Stimulated activated naive CD4-positive, alpha-beta T cell (primary cell): ENCODE results near the gene ACTG2.

ENCODE experiments used
- DNase-seq, 6 experiments: peaks; one replicate each; lab custom pipeline; 2025; lab: John Stamatoyannopoulos, UW

ACTG2 gene

DNA sequence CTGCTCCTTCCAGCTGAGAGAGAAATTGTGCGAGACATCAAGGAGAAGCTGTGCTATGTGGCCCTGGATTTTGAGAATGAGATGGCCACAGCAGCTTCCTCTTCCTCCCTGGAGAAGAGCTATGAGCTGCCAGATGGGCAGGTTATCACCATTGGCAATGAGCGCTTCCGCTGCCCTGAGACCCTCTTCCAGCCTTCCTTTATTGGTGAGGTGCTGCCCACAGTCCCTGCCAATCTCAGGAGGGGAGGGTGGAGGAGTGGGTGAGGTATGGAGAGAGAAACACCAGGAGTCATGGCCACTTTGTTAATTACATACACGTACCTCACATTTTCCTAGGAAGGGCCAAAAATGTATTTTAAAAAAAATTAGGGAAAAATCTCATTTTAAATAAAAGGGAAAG lies 21.9 kb downstream of the ACTG2 start:
- no peak for DNase-seq

DNA sequence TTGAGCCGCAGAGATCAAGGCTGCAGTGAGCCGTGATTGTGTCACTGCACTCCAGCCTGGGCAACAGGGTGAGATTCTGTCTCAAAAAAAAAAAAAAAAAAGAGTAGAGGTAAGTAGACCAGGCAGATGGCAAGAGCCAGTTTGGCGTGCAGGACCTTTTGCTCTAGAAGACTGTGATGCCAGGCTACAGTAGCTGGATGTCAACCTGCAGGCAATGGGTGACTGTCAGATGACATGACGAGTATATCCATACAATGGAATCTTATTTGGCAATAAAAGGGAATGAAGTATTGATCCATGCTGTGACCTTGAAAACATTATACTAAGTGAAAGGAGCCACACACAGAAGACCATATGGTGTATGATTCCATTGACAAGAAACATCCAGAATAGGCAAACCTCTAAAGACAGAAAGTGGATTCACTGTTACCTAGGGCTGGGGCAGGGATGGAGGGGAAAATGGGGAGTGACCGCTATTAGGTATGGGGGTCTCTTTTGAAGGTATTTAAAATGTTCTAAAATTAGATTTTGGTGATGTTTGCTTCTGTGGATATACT lies 22.7 kb downstream of the ACTG2 start:
- no peak for DNase-seq

DNA sequence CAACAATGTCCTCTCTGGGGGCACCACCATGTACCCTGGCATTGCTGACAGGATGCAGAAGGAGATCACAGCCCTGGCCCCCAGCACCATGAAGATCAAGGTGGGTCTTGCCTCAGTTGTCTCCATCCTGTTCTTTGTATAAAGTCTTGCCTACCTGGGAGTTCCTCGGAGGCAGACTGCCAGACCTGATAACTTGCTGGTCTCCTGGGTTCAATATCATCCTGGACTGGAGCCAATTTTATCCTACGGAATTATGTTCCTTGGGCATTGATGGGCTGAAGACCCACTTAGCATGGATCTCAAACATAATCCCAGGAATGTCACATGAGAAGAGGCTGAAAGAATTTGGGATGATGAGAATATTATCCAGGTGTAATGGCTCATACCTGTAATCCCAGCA lies 23.9 kb downstream of the ACTG2 start:
- no peak for DNase-seq

DNA sequence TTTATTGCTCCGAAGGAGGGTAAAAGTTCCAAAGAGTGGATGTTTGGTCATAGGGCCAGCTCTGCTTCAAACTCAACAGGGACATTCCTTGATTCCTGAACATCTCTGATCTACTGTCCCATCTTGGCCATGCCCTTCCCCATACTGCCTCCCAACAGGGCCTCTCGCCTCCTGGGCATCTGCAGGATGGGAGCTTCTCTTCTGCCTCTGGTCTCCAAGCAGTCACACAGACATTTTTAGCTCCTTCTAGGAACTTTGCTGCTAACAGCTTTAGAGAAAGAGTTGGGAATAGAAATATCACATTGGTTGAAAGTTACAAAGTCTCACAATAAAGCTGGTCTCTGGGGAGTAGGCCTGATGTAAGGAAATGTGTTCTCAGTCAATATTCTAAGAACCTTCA lies 24.5 kb downstream of the ACTG2 start:
- DNase-seq = no peak

DNA sequence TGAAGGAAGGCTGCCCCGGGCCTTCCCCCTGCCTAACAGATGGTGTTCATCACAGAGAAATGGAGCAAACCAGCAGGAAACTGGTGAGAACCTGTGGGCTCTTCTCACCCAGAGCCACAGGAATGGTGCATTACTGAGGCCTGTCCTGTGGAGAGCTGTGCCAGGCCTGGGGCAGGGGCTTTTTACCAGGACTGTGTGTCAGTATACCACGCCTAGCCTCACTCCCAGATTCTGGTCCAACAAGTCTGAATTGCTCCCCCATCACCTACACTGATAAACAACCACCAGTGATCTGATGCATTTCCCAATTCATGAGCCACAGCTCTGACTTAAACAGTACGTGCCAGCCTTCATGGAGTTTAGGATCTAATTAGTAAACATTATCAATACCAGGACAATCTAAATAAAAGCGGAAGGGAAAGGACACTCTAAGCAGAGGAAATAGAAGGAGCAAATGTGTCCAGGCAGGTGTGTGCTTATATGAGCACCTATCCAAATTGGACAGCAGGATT lies 24.9 kb downstream of the ACTG2 start:
- no peak for DNase-seq

DNA sequence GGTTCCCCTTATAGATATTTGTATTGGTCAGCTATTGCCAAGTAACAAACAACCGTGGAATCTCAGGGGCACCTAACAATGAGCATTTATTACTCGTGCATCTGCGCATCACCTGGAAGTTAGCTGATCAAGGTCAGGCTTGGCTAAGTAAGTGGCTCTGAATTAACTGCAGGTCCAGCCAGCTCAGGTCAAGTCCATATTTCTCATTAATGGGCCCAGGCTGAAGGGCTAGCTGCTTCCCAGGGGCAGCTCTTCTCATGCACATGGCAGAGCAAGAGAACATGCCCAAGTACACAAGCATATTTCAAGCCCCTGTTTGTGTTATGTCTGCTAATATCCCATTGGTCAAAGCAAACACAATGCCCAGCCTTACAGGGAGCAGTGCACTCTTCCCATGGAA lies 26.0 kb downstream of the ACTG2 start:
- no peak for DNase-seq

DNA sequence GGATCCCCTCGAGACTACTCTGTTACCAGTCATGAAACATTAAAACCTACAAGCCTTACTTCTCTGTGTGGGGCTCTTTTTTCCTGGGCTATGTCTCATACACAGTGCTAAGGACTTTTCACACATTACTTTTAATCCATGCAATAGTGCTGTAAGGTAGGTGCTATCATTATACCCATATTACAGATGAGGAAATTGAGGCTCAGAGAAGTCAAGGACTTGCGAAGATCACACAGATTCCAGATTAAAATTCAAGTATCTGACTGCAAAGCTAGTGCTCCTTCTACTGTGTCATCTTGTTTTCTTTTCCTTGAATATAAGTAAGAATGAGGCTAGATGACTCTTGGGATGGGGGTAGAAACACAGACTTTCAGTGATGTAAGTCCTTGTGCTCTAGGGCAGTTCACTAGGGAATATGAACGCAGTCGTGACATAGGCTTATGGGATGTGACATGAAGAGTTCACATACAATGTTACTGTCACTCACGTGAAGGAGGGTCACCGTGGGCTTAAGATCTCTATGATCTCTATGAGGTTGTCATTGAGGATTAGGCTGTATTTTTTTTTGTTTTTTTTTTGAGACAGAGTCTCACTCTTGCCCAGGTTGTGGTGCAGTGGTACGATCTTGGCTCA lies 26.9 kb downstream of the ACTG2 start:
- DNase-seq = no peak

DNA sequence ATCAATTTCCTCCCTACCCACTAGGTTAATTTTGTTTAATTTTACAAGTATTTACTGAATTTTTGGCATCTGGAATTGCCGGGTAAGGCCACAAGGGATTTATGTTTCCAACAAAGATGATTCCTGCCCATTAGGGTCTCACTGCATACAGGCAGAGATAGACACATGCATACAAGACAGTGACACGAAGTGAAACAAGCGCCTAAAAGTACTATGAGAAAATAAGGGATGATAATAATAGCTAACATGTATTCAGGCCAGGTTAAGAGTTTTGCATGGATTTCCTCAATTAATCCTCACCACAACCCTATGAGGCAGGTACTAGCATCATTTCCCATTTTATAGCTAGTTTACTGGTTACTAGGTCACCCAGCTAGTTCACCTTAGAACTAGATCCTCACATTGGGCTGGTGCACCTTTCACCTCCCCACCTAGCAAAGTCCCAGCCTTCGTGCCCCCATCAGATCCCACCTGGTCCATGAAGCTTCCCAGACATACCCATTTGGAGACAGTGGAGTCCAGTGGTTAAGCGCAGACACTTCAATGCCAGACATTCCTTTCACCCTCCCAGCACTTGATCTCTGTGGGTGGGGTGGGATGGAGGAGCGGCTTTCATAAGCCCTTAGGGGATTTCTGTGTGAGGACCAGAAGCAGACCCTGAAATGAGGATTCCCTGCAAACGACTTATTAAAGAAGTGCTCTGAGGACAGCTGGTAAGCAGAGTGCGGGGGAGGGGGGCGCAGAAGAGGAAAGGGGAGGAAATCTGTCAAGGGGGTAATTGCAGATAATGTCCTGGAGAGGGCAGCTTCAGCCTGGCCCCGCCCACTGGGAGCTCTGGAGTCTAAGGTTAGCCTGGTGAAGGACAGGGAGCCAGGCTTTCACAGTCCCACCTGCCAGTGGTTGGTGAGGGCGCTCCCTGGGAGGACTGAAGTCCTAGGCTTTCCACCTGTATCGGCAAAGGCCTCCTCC lies 28.1 kb downstream of the ACTG2 start:
- DNase-seq = peak in 4 of 6 experiments; percentile 4 to 30 (median 16)

DNA sequence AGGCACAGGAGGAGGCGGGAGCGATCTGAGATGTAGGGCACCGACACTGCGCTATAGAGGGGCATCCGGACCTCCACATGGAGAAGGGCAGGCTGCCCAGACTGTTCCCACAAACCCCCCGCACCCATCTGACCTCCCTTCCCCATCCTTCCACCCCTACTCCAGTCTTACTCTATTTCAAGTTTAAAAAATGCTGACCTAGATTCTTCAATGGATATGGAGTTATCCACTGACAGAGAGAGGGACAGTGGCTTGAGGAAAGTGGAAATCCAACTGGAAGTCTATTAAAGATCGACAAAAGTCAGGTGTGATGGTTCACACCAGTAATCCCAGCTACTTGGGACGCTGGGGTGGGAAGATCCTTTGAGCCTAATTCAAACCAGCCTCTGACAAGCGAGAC lies 28.8 kb downstream of the ACTG2 start:
- DNase-seq = no peak

DNA sequence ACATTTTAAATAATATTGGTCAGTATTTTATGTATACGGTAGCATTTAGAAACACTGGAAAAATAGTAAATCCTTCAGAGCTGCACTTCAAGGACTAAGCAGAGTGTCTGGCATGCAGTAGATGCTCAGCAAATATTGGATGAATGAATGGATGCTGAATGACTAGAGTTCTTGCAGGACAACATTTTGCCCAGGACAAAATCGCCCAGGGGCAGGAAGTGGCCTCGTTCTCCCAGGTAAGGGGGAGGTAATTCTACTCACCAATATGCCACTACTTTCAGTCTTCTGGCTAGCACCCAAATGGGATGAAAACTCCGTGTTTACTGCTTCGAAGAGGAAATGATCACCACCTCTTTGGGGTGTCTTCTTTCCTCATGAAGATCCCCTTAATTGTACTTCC lies 29.9 kb downstream of the ACTG2 start:
- DNase-seq = no peak

DNA sequence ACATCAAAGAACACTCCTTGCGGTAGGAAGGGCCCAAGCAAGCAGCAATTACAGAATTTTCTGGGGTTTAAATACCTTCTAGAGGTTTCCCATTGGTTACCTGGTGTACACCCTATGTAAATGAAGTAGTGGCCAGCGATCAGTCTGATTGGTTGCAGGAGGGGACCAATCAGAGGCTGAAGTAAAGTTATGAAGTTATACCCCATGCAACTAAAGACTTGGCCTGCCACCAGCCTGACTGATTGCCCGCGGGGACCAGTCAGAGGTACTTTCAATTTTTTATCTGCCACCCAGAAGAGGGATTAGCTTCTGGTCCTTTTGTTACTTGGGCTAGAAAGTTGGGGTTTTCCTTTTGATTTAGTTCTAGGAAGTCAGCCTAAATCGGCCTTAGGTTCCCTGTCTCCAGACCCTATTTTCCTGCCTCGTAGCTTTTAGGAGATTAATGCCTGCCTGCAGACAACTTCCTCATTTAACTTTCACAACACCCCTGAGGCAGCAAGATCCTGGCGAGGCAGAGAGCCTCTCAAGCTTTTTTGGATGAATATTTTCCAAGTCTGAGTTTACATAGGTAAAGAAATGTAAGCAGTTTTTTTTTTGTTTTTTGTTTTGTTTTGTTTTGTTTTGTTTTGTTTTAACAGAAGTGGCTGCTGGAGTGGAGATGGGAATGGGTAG lies 32.4 kb downstream of the ACTG2 start:
- DNase-seq = no peak

DNA sequence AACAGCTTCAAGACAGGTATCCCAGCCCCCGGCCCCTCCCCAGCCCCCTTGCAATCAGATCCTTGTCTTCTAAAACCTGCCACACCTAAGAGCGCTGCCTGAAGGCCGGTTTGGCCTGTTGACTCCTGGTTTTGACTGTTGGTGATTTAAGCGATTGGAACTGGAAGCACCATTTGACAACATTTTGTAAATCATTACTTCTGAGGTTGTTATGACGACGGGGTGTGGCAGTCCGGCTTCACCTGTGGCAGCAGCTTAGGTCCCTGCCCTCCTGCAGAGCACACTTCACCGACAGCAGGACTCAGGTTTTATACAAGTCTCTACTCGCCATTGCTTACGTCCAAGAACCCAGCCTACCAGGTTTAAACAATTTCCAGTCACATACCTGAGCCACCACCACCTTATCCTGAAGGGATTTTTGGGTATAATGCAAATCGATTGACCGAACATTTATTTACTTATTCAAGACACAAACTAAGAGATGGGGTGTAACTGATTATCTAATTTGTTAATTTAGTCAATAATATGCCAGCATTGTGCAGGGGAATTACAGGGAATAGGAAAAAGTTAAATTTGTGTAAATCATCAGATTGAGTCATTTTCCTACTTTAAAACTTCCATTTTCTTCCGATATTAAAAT lies 33.2 kb downstream of the ACTG2 start:
- DNase-seq = peak in 1 of 6 experiments; percentile 33

DNA sequence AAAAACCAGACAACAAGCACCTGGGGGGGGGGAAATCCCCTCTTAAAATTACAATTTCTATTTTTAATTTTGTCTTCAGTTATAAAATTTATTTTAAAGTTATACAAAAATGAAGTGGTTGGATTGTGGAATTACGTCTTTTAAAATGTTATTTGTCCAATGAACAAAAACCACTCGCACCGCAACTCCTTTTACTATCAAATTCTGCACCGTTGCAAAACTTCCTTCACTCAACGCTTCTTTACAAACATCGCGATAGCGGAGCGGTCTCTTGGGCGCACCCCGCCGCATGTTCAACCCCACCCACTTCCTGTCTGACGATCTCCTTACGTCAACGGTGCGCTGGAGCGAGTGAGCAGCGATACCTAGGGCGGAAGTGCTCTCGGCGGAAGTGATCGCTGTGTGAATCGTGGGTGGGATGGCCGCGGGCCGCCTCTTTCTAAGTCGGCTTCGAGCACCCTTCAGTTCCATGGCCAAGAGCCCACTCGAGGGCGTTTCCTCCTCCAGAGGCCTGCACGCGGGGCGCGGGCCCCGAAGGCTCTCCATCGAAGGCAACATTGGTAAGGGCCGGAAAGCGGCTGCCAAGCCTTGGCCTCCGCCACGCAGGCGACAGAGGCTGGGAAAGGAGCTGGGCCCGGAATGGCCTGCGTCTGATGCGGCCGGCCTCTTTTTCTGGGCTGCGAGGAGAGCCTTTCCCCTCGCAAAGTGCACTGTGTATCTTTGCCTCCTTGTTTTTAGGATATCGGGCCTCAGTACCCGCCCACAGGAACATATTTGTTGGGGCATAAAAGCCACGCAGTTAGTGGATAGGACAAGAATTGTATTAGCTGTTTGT lies 33.9 kb downstream of the ACTG2 start, which contains the start of gene DGUOK:
Gene DGUOK, plus strand, starts transcription at position 388 of the 835 bp plus-strand sequence. Its CDS starts 31 bp downstream, at position 419.
- peak; percentile 84 to 97 (median 96) for DNase-seq

DNA sequence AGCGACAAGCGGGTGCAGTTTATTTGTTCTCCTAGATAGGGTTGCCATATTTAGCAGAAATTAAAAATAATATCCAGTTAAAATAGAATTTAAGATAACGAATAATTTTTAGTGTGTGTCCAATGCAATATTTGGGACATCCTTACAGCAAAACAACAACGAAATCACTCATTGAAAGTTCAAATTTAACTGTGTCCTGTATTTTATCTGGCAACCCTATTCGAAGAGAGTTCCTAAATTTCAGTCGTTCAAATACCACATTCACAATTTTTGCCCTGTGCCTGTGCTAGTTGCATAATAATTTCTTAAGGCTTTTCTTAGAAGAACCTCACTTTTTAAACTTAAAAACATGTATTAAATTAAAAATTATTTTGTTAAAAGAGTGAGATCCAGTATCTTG lies 34.5 kb downstream of the ACTG2 start:
- DNase-seq = no peak

DNA sequence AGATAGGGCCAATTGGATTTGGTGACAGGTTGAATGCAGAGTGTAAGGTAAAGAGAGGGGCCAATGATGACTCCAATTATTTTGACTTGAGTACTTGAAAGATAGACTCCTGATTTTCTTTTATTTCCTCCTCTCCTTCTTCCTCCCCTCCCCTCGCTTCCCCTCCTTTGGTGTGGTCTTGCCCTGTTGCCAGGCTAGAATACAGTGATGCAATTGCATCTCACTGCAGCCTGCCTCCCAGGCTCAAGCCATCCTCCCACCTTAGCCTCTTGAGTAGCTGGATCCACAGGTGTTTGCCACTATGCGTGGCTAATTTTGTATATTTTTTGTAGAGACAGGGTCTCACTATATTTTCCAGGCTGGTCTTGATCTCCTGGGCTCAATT lies 36.1 kb downstream of the ACTG2 start:
- DNase-seq = peak in 1 of 6 experiments; percentile 2

DNA sequence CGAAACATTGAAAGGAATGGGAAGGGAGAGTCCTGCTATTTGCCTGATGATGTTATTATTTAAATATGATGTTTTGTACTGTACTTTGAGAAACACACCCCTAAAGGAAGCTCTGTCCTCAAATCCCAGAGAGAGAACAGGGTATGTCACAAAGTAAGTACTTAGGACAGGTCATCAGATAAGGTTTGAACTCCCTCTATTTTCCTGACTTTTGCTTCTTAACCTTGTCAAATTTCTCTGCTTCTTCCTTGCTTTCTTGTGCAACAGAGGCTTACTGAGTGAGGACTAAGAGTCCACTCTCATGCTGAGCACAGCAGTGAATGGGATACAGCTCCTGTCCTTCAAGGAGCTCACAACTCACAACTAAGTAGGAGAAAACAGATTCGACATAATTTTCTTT lies 37.6 kb downstream of the ACTG2 start:
- DNase-seq = no peak

DNA sequence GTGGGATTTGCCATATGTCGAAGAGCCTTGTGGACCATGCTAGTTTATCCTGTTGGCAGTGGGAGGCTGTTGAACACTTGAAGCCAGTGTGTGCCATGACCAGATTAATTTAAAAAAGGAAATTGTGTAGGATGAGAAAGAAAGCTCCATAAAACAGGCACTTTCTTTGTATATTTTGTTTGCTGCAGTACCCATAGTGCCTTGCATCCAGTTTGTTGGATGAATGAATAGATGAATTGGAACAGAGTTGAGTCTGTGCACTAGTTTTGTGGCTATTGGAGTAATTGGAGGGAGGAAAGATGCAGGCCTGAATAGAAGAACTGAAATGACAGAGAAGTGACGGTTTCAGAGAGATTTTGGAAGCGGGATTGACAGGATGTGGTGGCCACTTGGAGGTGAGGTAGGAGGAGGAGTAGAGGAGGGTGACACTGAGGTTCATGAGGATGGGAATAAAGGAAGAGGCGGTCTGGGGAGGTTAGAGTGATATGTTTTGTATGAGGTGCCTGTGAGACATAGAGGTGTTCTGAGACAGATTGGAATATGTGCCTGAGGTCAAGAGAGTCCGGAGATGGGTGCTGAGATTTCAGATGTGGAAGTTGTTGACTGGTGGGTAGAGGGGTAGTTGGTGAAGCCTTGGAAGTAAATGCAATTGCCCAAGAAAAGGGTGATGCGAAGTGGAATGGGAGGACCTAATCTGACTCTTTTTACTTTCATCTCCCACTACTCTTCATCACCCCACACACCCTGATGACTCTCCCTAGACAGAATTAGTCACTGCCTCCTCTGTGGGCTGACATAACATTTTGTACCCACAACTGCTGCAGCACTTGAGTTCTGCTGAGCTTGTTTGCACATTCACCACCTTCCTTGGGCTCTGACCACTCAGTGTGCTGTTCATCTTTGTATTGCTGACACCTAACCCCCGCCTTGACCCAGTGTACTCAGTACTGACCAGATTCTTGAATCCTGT lies 39.0 kb downstream of the ACTG2 start:
- no peak for DNase-seq

DNA sequence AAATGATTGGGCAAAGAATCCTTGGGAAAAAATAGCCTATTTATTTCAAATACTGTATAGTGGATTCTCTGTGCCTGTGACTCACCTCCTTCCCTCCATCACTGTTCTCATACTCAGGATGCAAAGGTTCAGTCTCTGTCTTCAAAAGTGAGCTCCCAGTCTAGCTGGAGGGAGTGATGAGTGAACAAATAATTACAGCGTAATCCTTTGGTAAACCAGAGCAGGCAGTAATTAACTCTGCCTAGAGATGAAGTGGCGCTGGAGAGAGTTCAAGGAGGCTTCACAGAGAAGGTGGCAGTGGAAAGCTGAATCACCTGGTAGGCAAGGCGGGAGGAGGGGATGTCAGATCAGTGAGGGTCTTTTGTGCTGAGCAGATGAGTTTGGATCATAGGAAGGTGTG lies 40.4 kb downstream of the ACTG2 start:
- no peak for DNase-seq

DNA sequence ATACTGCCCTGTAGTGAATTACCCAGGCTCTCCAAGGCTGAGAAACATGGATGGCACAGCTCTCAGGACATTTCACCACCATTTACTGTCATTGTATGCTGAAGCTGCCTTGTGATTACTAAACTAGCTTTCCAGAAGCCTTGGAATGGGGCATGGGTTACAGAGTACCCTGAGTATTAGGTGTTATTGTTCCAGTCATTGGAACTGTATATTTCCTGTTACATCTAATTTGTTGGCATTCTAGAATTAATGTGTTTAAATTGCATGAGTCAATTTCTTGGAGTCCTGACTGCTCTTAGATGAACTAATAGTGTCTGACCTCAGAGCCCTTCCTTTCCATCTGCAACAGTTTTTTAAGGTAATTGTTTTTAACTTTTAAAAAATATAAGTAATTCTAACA lies 42.8 kb downstream of the ACTG2 start:
- DNase-seq = no peak
